ENCODE data around the gene RAN. TPM values are rescaled to one million over a fixed set of nuclear protein-coding genes. Genes with fewer than 3 reads are reported as not detected.

The RAN gene
- 100 to 1,000 TPM in 2 of 5 donors, 10 to 100 TPM in 3; 52.4 to 248 (median 98.2) TPM for total RNA-seq
- 100 to 1,000 TPM; 290 to 352 (median 345) TPM for polyA plus RNA-seq
- long read RNA-seq, donor 1, transcript RAN-202 (6 exons, 1,530 nt): minor isoform, 5 of 138 reads
- long read RNA-seq, donor 1, transcript RAN-212 (7 exons, 2,661 nt): major isoform, 47 of 138 reads
- long read RNA-seq, donor 1, partial matches to known transcripts: 84 of 138 reads
- long read RNA-seq, donor 1, other reads (novel, unspliced or antisense): 0 of 138 reads
- long read RNA-seq, donor 2, transcript RAN-212 (7 exons, 2,661 nt): major isoform, 60 of 77 reads
- long read RNA-seq, donor 2, transcript RAN-202 (6 exons, 1,530 nt): minor isoform, 7 of 77 reads
- long read RNA-seq, donor 2, transcript RAN-203 (6 exons, 2,455 nt): minor isoform, 5 of 77 reads
- long read RNA-seq, donor 2, partial matches to known transcripts: 5 of 77 reads
- long read RNA-seq, donor 2, other reads (novel, unspliced or antisense): 0 of 77 reads
- long read RNA-seq, donor 3, transcript RAN-202 (6 exons, 1,530 nt): minor isoform, 6 of 262 reads
- long read RNA-seq, donor 3, transcript RAN-212 (7 exons, 2,661 nt): major isoform, 66 of 262 reads
- long read RNA-seq, donor 3, partial matches to known transcripts: 188 of 262 reads
- long read RNA-seq, donor 3, other reads (novel, unspliced or antisense): 0 of 262 reads
- long read RNA-seq, donor 4, transcript RAN-212 (7 exons, 2,661 nt): major isoform, 10 of 11 reads
- long read RNA-seq, donor 4, partial matches to known transcripts: 0 of 11 reads
- long read RNA-seq, donor 4, other reads (novel, unspliced or antisense): 0 of 11 reads
- long read RNA-seq, donor 5, transcript RAN-202 (6 exons, 1,530 nt): minor isoform, 13 of 283 reads
- long read RNA-seq, donor 5, transcript RAN-212 (7 exons, 2,661 nt): major isoform, 106 of 283 reads
- long read RNA-seq, donor 5, partial matches to known transcripts: 161 of 283 reads
- long read RNA-seq, donor 5, other reads (novel, unspliced or antisense): 0 of 283 reads
- long read RNA-seq, donor 6, transcript RAN-202 (6 exons, 1,530 nt): minor isoform, 14 of 239 reads
- long read RNA-seq, donor 6, transcript RAN-212 (7 exons, 2,661 nt): major isoform, 170 of 239 reads
- long read RNA-seq, donor 6, partial matches to known transcripts: 48 of 239 reads
- long read RNA-seq, donor 6, other reads (novel, unspliced or antisense): 5 of 239 reads
- long read RNA-seq, donor 7, transcript RAN-202 (6 exons, 1,530 nt): minor isoform, 11 of 429 reads
- long read RNA-seq, donor 7, transcript RAN-212 (7 exons, 2,661 nt): major isoform, 121 of 429 reads
- long read RNA-seq, donor 7, partial matches to known transcripts: 292 of 429 reads
- long read RNA-seq, donor 7, other reads (novel, unspliced or antisense): 0 of 429 reads
- long read RNA-seq, donor 8, transcript RAN-202 (6 exons, 1,530 nt): minor isoform, 10 of 192 reads
- long read RNA-seq, donor 8, transcript RAN-203 (6 exons, 2,455 nt): minor isoform, 5 of 192 reads
- long read RNA-seq, donor 8, transcript RAN-212 (7 exons, 2,661 nt): major isoform, 141 of 192 reads
- long read RNA-seq, donor 8, partial matches to known transcripts: 29 of 192 reads
- long read RNA-seq, donor 8, other reads (novel, unspliced or antisense): 7 of 192 reads
- long read RNA-seq, donor 9, transcript RAN-202 (6 exons, 1,530 nt): minor isoform, 15 of 468 reads
- long read RNA-seq, donor 9, transcript RAN-212 (7 exons, 2,661 nt): major isoform, 108 of 468 reads
- long read RNA-seq, donor 9, partial matches to known transcripts: 342 of 468 reads
- long read RNA-seq, donor 9, other reads (novel, unspliced or antisense): 0 of 468 reads
- long read RNA-seq, donor 10, transcript RAN-212 (7 exons, 2,661 nt): major isoform, 40 of 145 reads
- long read RNA-seq, donor 10, partial matches to known transcripts: 102 of 145 reads
- long read RNA-seq, donor 10, other reads (novel, unspliced or antisense): 0 of 145 reads

DNA sequence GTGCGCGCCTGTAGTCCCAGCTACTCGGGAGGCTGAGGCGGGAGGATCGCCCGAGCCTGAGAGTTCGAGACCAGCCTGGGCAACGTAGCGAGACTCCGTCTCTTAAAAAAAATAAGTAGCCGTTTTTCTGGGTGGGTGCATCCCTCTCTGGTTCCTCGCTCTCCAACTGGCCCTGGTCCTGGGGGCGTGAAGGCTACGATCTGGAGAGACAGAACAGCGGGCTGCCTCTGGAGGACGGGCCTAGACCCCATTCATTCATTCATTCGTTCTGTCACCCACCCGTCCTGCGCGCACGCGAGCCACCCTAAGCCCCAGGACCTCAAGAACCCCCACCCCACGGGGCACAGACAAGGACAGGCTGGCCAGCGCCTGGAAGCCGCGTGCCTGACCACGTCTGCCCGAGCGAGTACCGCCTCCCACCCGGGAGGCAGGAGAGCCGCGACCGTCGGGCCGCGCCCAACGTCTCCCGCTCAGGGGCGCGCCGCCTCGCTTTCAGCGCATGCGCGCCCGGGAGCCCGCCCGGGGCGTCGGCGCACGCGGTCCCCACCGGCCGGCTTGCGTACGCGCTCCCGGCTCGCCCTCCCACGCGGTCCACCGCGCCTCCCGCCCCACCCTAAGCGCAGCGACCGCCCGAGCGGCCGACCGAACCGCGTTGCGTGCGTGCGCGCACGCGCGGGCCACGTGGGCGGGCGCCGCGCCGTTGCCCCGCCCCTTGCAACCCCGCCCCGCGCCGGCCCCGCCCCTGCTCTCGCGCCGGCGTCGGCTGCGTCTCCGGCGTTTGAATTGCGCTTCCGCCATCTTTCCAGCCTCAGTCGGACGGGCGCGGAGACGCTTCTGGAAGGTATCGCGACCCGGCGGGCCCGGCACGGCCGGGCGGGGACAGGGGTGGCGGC lies at the start of gene RAN:
Gene RAN, plus strand, starts transcription at position 781 of the 893 bp plus-strand sequence. CDS start 528 bp downstream, outside the sequence.
- peak within 1 kb of the TSS; percentile 82 to 98 (median 96) for H3K27ac ChIP-seq
- TF ChIP-seq EP300 (IDR thresholded peaks at IDR 0.05): no peak
- TF ChIP-seq, protein P1, sequence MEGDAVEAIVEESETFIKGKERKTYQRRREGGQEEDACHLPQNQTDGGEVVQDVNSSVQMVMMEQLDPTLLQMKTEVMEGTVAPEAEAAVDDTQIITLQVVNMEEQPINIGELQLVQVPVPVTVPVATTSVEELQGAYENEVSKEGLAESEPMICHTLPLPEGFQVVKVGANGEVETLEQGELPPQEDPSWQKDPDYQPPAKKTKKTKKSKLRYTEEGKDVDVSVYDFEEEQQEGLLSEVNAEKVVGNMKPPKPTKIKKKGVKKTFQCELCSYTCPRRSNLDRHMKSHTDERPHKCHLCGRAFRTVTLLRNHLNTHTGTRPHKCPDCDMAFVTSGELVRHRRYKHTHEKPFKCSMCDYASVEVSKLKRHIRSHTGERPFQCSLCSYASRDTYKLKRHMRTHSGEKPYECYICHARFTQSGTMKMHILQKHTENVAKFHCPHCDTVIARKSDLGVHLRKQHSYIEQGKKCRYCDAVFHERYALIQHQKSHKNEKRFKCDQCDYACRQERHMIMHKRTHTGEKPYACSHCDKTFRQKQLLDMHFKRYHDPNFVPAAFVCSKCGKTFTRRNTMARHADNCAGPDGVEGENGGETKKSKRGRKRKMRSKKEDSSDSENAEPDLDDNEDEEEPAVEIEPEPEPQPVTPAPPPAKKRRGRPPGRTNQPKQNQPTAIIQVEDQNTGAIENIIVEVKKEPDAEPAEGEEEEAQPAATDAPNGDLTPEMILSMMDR (IDR thresholded peaks at IDR 0.05): no peak
- no peak for TF ChIP-seq POLR2A (IDR thresholded peaks at IDR 0.05)
- TF ChIP-seq POLR2AphosphoS5 (IDR thresholded peaks at IDR 0.05): peak; percentile 2 to 42 (median 40)
- no peaks in the 10 kb centered on the region for H3K9me3 ChIP-seq
- H3K4me1 ChIP-seq: peaks cover 15 to 39% (median 27%) of the 10 kb centered on the region in 4 donors
- H3K4me3 ChIP-seq: peak within 1 kb of the TSS; percentile 87 to 96 (median 94)
- DNase-seq: peak; percentile 93 to 98
- intact Hi-C loops (cut with DNase I; ENCODE audit: low total_unique reads): no loop called here
- no peaks in the 10 kb centered on the region for H3K27me3 ChIP-seq
- WGBS, 5 donors: 4 to 8% (median 6%) methylated on average over 49 to 113 of the region's 118 CpGs
- H3K36me3 ChIP-seq: peaks cover 21 to 37% (median 34%) of the 10 kb centered on the region in 4 donors

DNA sequence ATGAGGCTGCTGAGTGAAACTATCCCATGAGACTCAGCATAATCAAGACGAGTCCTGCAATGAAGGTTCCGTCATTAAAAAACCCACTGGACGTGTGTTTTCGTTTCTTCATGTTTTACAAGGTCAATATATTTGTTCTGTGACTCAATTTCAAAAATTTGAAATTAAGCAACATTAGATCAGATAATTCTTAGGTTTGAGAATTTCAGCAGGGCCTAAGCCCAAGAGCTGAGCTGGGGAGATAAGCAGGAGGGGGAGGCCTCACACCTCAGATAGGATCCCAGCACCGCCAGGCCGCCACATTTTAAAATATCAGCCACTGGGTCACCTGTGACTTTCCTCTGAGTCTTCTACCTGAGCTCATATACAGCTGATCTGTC lies 46.1 kb upstream of the RAN start:
- H3K36me3 ChIP-seq: peaks cover 6 to 34% (median 26%) of the 10 kb centered on the region in 4 donors
- H3K9me3 ChIP-seq: no peaks in the 10 kb centered on the region
- H3K4me1 ChIP-seq: peaks cover 0 to 39% (median 22%) of the 10 kb centered on the region in 4 donors
- TF ChIP-seq POLR2AphosphoS5 (IDR thresholded peaks at IDR 0.05) (no peak), POLR2A (IDR thresholded peaks at IDR 0.05) (no peak), EP300 (IDR thresholded peaks at IDR 0.05) (no peak)
- TF ChIP-seq, protein P1 (IDR thresholded peaks at IDR 0.05): no peak
- no peak for DNase-seq
- no peaks in the 10 kb centered on the region for H3K27me3 ChIP-seq
- intact Hi-C loops (cut with DNase I; ENCODE audit: low total_unique reads): no loop called here
- H3K27ac ChIP-seq: peak overlapping the region in 1 of 5 donors; percentile 4
- WGBS, 5 donors: 91 to 93% (median 92%) methylated on average over 6 of the region's 6 CpGs
- H3K4me3 ChIP-seq: no peak overlapping the region

DNA sequence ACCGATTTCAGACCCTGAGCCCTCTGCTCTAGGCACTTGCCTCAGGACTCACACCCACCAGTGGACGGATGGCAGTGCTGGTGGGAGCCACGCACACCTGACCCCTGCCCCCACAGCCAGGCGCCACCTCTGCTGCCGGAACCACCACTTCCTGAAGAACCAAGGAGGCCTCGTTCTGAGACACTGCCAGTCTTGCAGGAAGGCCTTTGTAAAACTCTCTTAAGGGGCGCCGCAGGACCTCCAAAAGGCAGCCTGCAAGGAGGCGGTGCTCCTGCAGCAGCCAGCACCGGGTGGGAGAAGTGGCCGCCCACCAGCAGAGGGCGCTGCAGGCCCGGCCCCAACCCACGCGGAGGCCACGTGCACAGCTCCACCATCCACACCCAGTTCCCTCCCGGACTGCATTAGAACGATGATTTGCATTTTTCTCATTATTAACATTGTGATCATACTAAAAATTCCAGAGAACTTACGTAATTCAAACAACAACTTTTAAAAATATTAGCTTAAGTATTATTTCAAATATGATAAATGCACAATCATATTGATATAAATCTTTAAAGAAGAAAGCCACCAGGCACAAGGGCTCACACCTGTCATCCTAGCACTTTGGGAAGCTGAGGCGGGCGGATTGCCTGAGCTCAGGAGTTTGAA lies 45.6 kb upstream of the RAN start:
- peak in 1 of 2 donors; percentile 70 for DNase-seq
- no peak for TF ChIP-seq POLR2A (IDR thresholded peaks at IDR 0.05)
- TF ChIP-seq, protein P1 (IDR thresholded peaks at IDR 0.05): peak in 4 of 7 experiments; percentile 22 to 60 (median 44)
- intact Hi-C loops (cut with DNase I; ENCODE audit: low total_unique reads): no loop called here

More for the DNA sequence above, 45.6 kb upstream of the RAN start:
- Histone ChIP-seq H3K9me3 (no peaks in the 10 kb centered on the region), H3K36me3 (peaks cover 6 to 30% (median 21%) of the 10 kb centered on the region in 4 donors), H3K27me3 (no peaks in the 10 kb centered on the region), H3K4me1 (peaks cover 0 to 44% (median 25%) of the 10 kb centered on the region in 4 donors), H3K4me3 (no peak overlapping the region), H3K27ac (peak overlapping the region in 1 of 5 donors; percentile 4)
- WGBS, 5 donors: 65 to 79% (median 73%) methylated on average over 19 to 21 of the region's 21 CpGs

Measured in stomach (tissue), 19 donors.